Measurements from ENCODE around the gene SLC15A4. TPM values are rescaled to one million over a fixed set of nuclear protein-coding genes. Genes with fewer than 3 reads are reported as not detected.
A peak's percentile ranks its signal among the peaks of the same experiment; 100 is the strongest.
"Not testable (repeated sequence)": the region's sequence is repeated elsewhere in the genome, so short reads cannot be mapped to it uniquely, and the experiment has no call there.

Gene SLC15A4
- total RNA-seq, 4 donors from 2014 or later: 41.3 to 55.1 (median 43.6) TPM

DNA sequence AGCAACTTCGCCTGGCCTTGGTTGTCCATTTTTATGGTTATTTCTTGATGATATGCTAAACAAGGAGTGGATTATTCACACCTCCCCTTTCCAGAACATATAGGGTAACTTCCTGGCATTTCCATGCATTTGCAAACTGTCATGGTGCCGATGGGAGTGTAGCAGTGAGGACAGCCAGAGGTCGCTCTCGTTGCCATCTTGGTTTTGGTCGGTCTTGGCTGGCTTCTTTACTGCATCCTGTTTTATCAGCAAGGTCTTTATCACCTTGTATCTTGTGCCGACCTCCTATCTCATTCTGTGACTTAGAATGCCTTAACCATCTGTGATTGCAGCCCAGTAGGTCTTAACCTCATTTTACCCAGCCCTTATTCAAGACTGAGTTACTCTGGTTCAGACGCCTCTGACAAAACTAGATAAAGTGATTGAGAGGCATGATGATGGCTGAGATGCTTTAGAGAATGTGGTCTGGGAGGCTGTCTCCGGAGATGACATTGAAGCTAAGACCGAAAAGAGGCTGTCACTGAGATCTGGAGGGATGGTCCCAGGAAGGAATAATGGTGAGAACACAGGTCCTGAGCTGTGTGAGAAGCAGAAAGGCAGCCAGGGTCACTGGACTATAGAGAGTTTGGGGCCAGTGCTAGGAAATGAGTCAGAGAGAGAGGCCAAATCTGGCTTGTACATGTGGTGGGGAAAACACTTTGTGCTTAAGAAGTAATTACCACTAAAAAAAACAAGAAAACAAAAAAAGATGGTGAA, 32.5 kb upstream of the SLC15A4 start:
- peak in 1 of 2 donors; percentile 37 for DNase-seq (ENCODE audit: low spot score in 2 of 2)
- no peak overlapping the region for H3K4me3 ChIP-seq (ENCODE audit: low read depth, poor library complexity, severe bottlenecking)
- WGBS, 2 donors: 93 to 97% methylated on average over 9 of the region's 9 CpGs
- intact Hi-C loops (cut with DNase I; ENCODE audit: low total_unique reads): no loop called here
- TF ChIP-seq, protein P1, sequence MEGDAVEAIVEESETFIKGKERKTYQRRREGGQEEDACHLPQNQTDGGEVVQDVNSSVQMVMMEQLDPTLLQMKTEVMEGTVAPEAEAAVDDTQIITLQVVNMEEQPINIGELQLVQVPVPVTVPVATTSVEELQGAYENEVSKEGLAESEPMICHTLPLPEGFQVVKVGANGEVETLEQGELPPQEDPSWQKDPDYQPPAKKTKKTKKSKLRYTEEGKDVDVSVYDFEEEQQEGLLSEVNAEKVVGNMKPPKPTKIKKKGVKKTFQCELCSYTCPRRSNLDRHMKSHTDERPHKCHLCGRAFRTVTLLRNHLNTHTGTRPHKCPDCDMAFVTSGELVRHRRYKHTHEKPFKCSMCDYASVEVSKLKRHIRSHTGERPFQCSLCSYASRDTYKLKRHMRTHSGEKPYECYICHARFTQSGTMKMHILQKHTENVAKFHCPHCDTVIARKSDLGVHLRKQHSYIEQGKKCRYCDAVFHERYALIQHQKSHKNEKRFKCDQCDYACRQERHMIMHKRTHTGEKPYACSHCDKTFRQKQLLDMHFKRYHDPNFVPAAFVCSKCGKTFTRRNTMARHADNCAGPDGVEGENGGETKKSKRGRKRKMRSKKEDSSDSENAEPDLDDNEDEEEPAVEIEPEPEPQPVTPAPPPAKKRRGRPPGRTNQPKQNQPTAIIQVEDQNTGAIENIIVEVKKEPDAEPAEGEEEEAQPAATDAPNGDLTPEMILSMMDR (IDR thresholded peaks at IDR 0.05): no peak
- TF ChIP-seq POLR2A (IDR thresholded peaks at IDR 0.05): no peak

DNA sequence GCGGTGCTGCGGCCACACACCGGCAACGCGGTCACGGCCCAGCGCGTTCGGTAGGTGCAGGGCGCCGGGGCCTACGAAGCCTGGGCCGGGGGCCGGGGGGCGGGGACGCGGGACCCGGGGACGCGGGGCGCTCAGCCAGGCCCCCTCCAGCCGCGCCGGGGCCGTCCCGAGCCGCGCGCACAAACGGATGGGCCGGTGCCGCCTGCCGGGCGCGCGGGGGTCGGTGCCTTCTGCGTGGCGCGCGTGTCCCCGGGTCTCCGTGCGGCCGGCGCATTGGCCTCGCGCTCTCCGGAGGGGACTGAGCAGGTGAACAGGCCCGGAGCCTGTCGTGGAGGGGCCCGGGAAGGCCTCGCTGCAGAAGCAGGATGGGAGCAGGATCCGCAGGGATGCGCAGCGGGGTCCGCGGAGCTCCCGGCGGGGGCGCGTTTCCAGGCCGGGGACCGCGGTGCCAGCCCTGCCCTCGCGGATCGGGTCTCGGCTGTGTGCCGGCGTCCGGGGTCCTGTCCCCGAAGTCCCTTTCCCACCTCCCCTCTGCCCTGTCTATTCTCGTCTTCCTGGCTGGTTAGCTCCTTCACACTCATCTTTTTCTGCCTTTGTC, 29.9 kb upstream of the SLC15A4 start:
- TF ChIP-seq, protein P1 (IDR thresholded peaks at IDR 0.05): no peak
- no peak for TF ChIP-seq POLR2A (IDR thresholded peaks at IDR 0.05)
- 0 to 1% methylated on average over 17 to 44 of the region's 74 CpGs for WGBS, 2 donors
- DNase-seq (ENCODE audit: low spot score in 2 of 2): peak in 1 of 2 donors; percentile 63
- no peak overlapping the region for H3K4me3 ChIP-seq (ENCODE audit: low read depth, poor library complexity, severe bottlenecking)
- intact Hi-C loops (cut with DNase I; ENCODE audit: low total_unique reads): no loop called here

DNA sequence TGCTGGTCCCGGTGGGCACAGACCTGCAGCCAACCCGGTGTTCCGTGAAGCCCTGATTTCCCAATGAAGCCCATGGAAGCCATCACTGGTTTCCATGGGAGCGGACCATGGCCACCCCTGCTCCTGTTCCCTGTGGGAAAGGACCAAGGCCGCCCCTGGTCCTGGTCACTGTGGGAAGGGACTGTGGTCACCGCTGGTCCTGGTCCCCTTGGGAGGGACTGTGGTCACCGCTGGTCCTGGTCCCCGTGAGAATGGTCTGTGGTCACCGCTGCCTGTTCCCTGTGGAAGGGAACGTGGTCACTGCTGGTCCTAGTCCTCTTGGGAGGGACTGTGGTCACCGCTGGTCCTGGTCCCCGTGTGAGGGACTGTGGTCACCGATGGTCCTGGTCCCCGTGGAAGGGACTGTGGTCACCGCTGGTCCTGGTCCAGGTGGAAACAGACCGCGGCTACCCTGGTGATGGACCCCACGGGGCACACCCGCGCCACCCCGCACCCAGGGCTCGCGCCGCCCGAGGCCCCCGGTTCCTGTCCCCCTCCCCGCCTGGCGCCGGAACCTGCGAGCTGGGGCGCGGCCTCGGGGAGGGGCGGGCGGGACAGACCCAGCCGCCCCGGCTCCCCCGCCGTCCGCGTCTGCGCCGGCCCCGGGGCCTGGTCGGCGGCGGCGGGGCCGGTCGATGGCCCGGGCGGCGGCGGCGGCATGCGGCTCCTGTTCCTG, 29.3 kb upstream of the SLC15A4 start, which contains the start of gene GLT1D1:
Gene GLT1D1, plus strand, starts transcription at position 594 of the 715 bp plus-strand sequence. Its CDS starts 104 bp downstream, at position 698.
- intact Hi-C loops (cut with DNase I; ENCODE audit: low total_unique reads): no loop called here
- TF ChIP-seq, protein P1 (IDR thresholded peaks at IDR 0.05): no peak
- TF ChIP-seq POLR2A (IDR thresholded peaks at IDR 0.05): no peak
- WGBS, 2 donors: 75 to 96% methylated on average over 5 to 8 of the region's 56 CpGs
- peak in 1 of 2 donors; percentile 43 for DNase-seq (ENCODE audit: low spot score in 2 of 2)
- no peak within 1 kb of the TSS for H3K4me3 ChIP-seq (ENCODE audit: low read depth, poor library complexity, severe bottlenecking)

GRCh38 chr12:128852026-128852698, 28.4 kb upstream of the SLC15A4 start:
- 80 to 84% methylated on average over 8 of the region's 8 CpGs for WGBS, 2 donors
- no peak for TF ChIP-seq POLR2A (IDR thresholded peaks at IDR 0.05)
- TF ChIP-seq, protein P1 (IDR thresholded peaks at IDR 0.05): no peak
- intact Hi-C loops (cut with DNase I; ENCODE audit: low total_unique reads): no loop called here
- no peak overlapping the region for H3K4me3 ChIP-seq (ENCODE audit: low read depth, poor library complexity, severe bottlenecking)
- peak in 1 of 2 donors; percentile 52 for DNase-seq (ENCODE audit: low spot score in 2 of 2)

GRCh38 chr12:128851429-128851828, 27.7 kb upstream of the SLC15A4 start:
- peak in 1 of 2 donors; percentile 50 for DNase-seq (ENCODE audit: low spot score in 2 of 2)
- intact Hi-C loops (cut with DNase I; ENCODE audit: low total_unique reads); H3K4me3 ChIP-seq (ENCODE audit: low read depth, poor library complexity, severe bottlenecking): not testable (repeated sequence)
- 83 to 88% methylated on average over 7 of the region's 7 CpGs for WGBS, 2 donors
